Measurements from ENCODE around the gene ACKR3. TPM values are rescaled to one million over a fixed set of nuclear protein-coding genes. Genes with fewer than 3 reads are reported as not detected.

ACKR3 gene
- polyA plus RNA-seq, 6 donors from 2014 or later: 0.28 to 3.4 (median 2.0) TPM

- no peak for DNase-seq
- Mint-ChIP-seq H3K9me3 (peaks cover 0 to 5% (median 3%) of the 10 kb centered on the region in 7 donors), H3K27me3 (no peaks in the 10 kb centered on the region), H3K27ac (peak overlapping the region; percentile 75 to 96 (median 89)), H3K36me3 (peaks cover 10 to 15% of the 10 kb centered on the region in 2 donors), H3K4me3 (peak overlapping the region; percentile 82 to 93 (median 89)), H3K4me1 (peaks cover 54 to 72% (median 60%) of the 10 kb centered on the region in 3 donors)
- ATAC-seq (ENCODE audit: low read depth in 2 of 2): peak; percentile 38 to 40
These were observed 31.4 kb upstream of the ACKR3 start for GRCh38 chr2:236538242-236538641.

GRCh38 chr2:236541008-236541562 is 28.5 kb upstream of the ACKR3 start:
- no peak for DNase-seq
- ATAC-seq (ENCODE audit: low read depth in 2 of 2): no peak
- Mint-ChIP-seq H3K4me3 (peak overlapping the region in 1 of 8 donors; percentile 23), H3K27me3 (no peaks in the 10 kb centered on the region), H3K36me3 (peaks cover 10 to 15% of the 10 kb centered on the region in 2 donors), H3K9me3 (peaks cover 0 to 5% (median 3%) of the 10 kb centered on the region in 7 donors), H3K4me1 (peaks cover 64 to 87% (median 71%) of the 10 kb centered on the region in 3 donors), H3K27ac (peak overlapping the region in 3 of 6 donors; percentile 39 to 78 (median 49))

- H3K27me3 Mint-ChIP-seq: no peaks in the 10 kb centered on the region
- H3K27ac Mint-ChIP-seq: peak overlapping the region; percentile 92 to 99 (median 98)
- peaks cover 56 to 86% (median 65%) of the 10 kb centered on the region in 3 donors for H3K4me1 Mint-ChIP-seq
- no peak for ATAC-seq (ENCODE audit: low read depth in 2 of 2)
- H3K4me3 Mint-ChIP-seq: peak overlapping the region in 6 of 8 donors; percentile 30 to 85 (median 73)
- peaks cover 0 to 5% (median 3%) of the 10 kb centered on the region in 7 donors for H3K9me3 Mint-ChIP-seq
- peaks cover 10 to 15% of the 10 kb centered on the region in 2 donors for H3K36me3 Mint-ChIP-seq
- DNase-seq: no peak
These were observed 25.3 kb upstream of the ACKR3 start for GRCh38 chr2:236544362-236544761.

- Mint-ChIP-seq H3K36me3 (peaks cover 10 to 15% of the 10 kb centered on the region in 2 donors), H3K9me3 (peaks cover 0 to 5% (median 3%) of the 10 kb centered on the region in 7 donors), H3K27me3 (no peaks in the 10 kb centered on the region), H3K4me1 (peaks cover 51 to 87% (median 60%) of the 10 kb centered on the region in 3 donors), H3K27ac (peak overlapping the region; percentile 92 to 99 (median 98)), H3K4me3 (peak overlapping the region; percentile 64 to 88 (median 80))
- DNase-seq (peak; percentile 78), ATAC-seq (ENCODE audit: low read depth in 2 of 2) (peak; percentile 82 to 87)
These were observed 24.4 kb upstream of the ACKR3 start for GRCh38 chr2:236545248-236545658.

- H3K27ac Mint-ChIP-seq: peak overlapping the region; percentile 92 to 99 (median 98)
- H3K36me3 Mint-ChIP-seq: peaks cover 10 to 14% of the 10 kb centered on the region in 2 donors
- H3K27me3 Mint-ChIP-seq: no peaks in the 10 kb centered on the region
- H3K4me1 Mint-ChIP-seq: peaks cover 58 to 93% (median 65%) of the 10 kb centered on the region in 3 donors
- ATAC-seq (ENCODE audit: low read depth in 2 of 2): peak; percentile 71 to 76
- peak; percentile 59 for DNase-seq
- peak overlapping the region; percentile 64 to 88 (median 80) for H3K4me3 Mint-ChIP-seq
- peaks cover 0 to 5% (median 3%) of the 10 kb centered on the region in 7 donors for H3K9me3 Mint-ChIP-seq
These were observed 23.7 kb upstream of the ACKR3 start for GRCh38 chr2:236545814-236546480.

- Mint-ChIP-seq H3K36me3 (peaks cover 5 to 8% of the 10 kb centered on the region in 2 donors), H3K27me3 (no peaks in the 10 kb centered on the region), H3K9me3 (peaks cover 0 to 5% (median 3%) of the 10 kb centered on the region in 7 donors), H3K4me1 (peaks cover 60 to 95% (median 71%) of the 10 kb centered on the region in 3 donors), H3K4me3 (peak overlapping the region; percentile 31 to 88 (median 80)), H3K27ac (peak overlapping the region; percentile 92 to 99 (median 98))
- ATAC-seq (ENCODE audit: low read depth in 2 of 2): no peak
- DNase-seq: peak; percentile 20
These were observed 23.0 kb upstream of the ACKR3 start for GRCh38 chr2:236546561-236547002.

- H3K27ac Mint-ChIP-seq: peak overlapping the region; percentile 76 to 99 (median 88)
- ATAC-seq (ENCODE audit: low read depth in 2 of 2) (no peak), DNase-seq (no peak)
- H3K36me3 Mint-ChIP-seq: no peaks in the 10 kb centered on the region
- H3K27me3 Mint-ChIP-seq: no peaks in the 10 kb centered on the region
- peaks cover 67 to 95% (median 78%) of the 10 kb centered on the region in 3 donors for H3K4me1 Mint-ChIP-seq
- H3K9me3 Mint-ChIP-seq: no peaks in the 10 kb centered on the region
- peak overlapping the region in 3 of 8 donors; percentile 44 to 86 (median 66) for H3K4me3 Mint-ChIP-seq
These were observed 21.9 kb upstream of the ACKR3 start for GRCh38 chr2:236547725-236548124.

- Mint-ChIP-seq H3K4me3 (peak overlapping the region in 4 of 8 donors; percentile 29 to 86 (median 55)), H3K9me3 (no peaks in the 10 kb centered on the region), H3K36me3 (no peaks in the 10 kb centered on the region), H3K27me3 (no peaks in the 10 kb centered on the region), H3K4me1 (peaks cover 62 to 95% (median 82%) of the 10 kb centered on the region in 3 donors), H3K27ac (peak overlapping the region; percentile 76 to 99 (median 88))
- ATAC-seq (ENCODE audit: low read depth in 2 of 2): no peak
- no peak for DNase-seq
These were observed 21.3 kb upstream of the ACKR3 start for GRCh38 chr2:236548179-236548921.

- no peaks in the 10 kb centered on the region for H3K27me3 Mint-ChIP-seq
- H3K4me1 Mint-ChIP-seq: peaks cover 64 to 95% (median 84%) of the 10 kb centered on the region in 3 donors
- H3K27ac Mint-ChIP-seq: peak overlapping the region; percentile 9 to 80 (median 59)
- peaks cover 0 to 5% of the 10 kb centered on the region in 2 donors for H3K36me3 Mint-ChIP-seq
- DNase-seq (no peak), ATAC-seq (ENCODE audit: low read depth in 2 of 2) (no peak)
- H3K9me3 Mint-ChIP-seq: peaks cover 0 to 5% (median 4%) of the 10 kb centered on the region in 7 donors
- H3K4me3 Mint-ChIP-seq: peak overlapping the region in 2 of 8 donors; percentile 21 to 75
These were observed 20.5 kb upstream of the ACKR3 start for GRCh38 chr2:236549165-236549564.

GRCh38 chr2:236550290-236550689 is 19.3 kb upstream of the ACKR3 start:
- DNase-seq: no peak

GRCh38 chr2:236550701-236551465 is 18.7 kb upstream of the ACKR3 start:
- DNase-seq: peak; percentile 59
- peaks cover 0 to 9% of the 10 kb centered on the region in 2 donors for H3K36me3 Mint-ChIP-seq
- peaks cover 56 to 93% (median 75%) of the 10 kb centered on the region in 3 donors for H3K4me1 Mint-ChIP-seq
- peaks cover 2 to 17% (median 11%) of the 10 kb centered on the region in 7 donors for H3K9me3 Mint-ChIP-seq
- peak overlapping the region; percentile 38 to 83 (median 64) for H3K4me3 Mint-ChIP-seq
- ATAC-seq (ENCODE audit: low read depth in 2 of 2): peak; percentile 44 to 57
- no peaks in the 10 kb centered on the region for H3K27me3 Mint-ChIP-seq
- H3K27ac Mint-ChIP-seq: peak overlapping the region; percentile 3 to 97 (median 84)

More at GRCh38 chr2:236550290-236550689, 19.3 kb upstream of the ACKR3 start:
- ATAC-seq (ENCODE audit: low read depth in 2 of 2): no peak
- peaks cover 0 to 9% of the 10 kb centered on the region in 2 donors for H3K36me3 Mint-ChIP-seq
- H3K9me3 Mint-ChIP-seq: peaks cover 2 to 16% (median 11%) of the 10 kb centered on the region in 7 donors
- H3K27ac Mint-ChIP-seq: peak overlapping the region; percentile 3 to 97 (median 80)
- peaks cover 59 to 94% (median 79%) of the 10 kb centered on the region in 3 donors for H3K4me1 Mint-ChIP-seq
- peak overlapping the region in 7 of 8 donors; percentile 38 to 83 (median 60) for H3K4me3 Mint-ChIP-seq
- H3K27me3 Mint-ChIP-seq: no peaks in the 10 kb centered on the region

All from naive B cell (primary cell).